GM21576 (cell line): ENCODE measurements around the gene DDA1.
"Not testable (repeated sequence)": the region's sequence is repeated elsewhere in the genome, so short reads cannot be mapped to it uniquely, and the experiment has no call there.

Source experiments
- ATAC-seq: cut with Tn5 transposase; IDR thresholded peaks from one replicate; pipeline ENCODE4 v1.9.1; 2021; ENCODE audit warnings: mild to moderate bottlenecking, moderate library complexity; ENCODE audit not compliant: unreplicated experiment

The DDA1 gene

GRCh38 chr19:17309198-17309964 lies at the start of gene DDA1:
Gene DDA1, plus strand, starts transcription at chr19:17309563. Its CDS starts 92 bp downstream, at chr19:17309655.
- peak; percentile 60 for ATAC-seq

DNA sequence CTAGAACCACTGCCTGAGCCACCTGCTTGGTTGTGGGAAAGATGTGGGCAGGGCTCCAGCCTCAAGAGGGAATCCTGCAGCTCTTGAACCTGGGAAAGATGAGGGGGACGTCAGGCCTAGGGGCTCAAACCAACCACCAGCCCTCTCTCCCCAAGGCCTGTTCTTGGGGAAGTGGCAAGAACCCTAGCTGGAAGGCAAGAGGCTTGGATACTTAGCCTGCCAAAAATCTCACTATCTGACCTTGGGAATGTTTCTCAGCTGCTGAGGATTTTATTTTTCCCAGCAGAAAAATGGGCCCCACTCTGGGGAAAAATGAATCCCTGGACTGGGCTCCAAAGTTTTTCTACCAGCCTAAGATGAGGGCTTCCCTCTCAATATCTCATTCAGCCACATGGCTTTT lies 49.4 kb upstream of the DDA1 start:
- ATAC-seq = no peak

- no peak for ATAC-seq
These were observed 48.5 kb upstream of the DDA1 start for GRCh38 chr19:17260842-17261325.

GRCh38 chr19:17262557-17262956 lies 46.8 kb upstream of the DDA1 start:
- ATAC-seq = no peak

- ATAC-seq = no peak
These were observed 45.4 kb upstream of the DDA1 start for GRCh38 chr19:17263712-17264640.

- no peak for ATAC-seq
These were observed 44.8 kb upstream of the DDA1 start, which contains the start of gene USHBP1 for GRCh38 chr19:17264641-17264979. Gene USHBP1, minus strand, starts transcription at chr19:17264745. Its CDS starts 446 bp downstream, at chr19:17264299.

- ATAC-seq = no peak
These were observed 43.3 kb upstream of the DDA1 start for GRCh38 chr19:17266026-17266425.

DNA sequence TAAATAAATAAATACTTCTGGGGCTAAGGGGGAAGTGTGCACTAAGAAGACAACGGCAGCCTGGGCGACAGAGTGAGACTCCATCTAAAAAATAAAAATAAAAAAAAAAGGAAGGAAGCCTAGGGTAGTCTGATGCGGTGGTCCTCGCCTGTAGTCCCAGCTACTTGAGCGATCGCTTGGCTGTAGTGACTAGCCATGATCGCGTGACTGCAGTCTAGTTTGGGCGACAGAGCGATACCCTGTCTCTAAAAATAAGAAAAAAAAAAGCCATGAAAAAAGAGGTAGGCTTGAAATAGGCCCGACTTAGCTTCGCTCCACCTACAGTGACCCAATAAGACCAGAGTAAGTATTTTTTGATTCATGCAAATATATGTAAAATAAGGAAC lies 42.8 kb upstream of the DDA1 start:
- ATAC-seq = peak; percentile 17

DNA sequence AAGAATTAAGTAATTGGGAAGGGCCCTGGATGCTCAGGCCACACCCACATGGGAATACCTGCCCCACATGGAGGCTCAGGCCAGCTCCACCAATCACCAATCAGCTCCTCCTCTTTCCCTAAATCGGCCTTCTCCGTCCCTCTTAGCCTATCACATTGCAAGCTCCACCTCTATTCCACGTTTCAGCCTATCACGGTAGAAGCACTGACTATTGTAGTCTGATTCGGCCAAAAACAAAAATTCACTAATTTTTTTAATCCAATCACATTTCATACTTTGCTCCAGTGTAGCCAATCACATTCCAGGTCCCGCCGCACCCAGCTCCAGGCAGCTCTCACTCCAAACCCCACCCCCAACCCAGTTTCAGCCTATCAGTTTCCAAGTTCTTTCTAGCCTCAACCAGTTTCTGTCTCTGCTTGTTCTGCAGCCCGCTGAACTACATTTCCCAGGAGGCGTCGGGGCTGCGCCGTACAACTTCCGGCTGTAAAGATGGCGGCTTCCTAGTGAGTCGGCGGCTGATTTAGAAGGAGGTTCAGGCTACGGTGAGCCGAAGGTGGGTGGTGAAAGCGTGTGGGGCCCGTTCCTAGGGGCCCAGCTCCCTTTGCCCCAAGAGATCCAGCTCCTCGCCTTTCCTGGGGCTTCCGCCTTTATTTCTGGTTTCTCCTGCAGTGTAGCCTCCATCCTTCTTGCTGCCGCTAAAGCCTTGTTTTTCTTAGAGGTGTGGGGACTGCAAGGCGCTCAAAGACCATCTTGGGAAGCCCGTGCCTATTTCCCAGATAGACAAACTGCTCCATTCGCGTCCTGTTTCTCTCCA lies 42.2 kb upstream of the DDA1 start, which contains the start of gene BABAM1:
Gene BABAM1, plus strand, starts transcription at position 469 of the 814 bp plus-strand sequence. CDS start 1,364 bp downstream, outside the sequence.
- peak; percentile 92 for ATAC-seq

DNA sequence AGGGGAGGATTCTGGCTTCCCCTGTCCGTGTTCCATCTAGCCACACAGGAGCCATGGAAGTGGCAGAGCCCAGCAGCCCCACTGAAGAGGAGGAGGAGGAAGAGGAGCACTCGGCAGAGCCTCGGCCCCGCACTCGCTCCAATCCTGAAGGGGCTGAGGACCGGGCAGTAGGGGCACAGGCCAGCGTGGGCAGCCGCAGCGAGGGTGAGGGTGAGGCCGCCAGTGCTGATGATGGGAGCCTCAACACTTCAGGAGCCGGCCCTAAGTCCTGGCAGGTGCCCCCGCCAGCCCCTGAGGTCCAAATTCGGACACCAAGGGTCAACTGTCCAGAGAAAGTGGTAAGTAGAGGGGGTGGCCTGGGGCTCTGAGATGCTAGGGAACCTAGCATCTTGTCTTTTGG lies 40.6 kb upstream of the DDA1 start:
- ATAC-seq = no peak

DNA sequence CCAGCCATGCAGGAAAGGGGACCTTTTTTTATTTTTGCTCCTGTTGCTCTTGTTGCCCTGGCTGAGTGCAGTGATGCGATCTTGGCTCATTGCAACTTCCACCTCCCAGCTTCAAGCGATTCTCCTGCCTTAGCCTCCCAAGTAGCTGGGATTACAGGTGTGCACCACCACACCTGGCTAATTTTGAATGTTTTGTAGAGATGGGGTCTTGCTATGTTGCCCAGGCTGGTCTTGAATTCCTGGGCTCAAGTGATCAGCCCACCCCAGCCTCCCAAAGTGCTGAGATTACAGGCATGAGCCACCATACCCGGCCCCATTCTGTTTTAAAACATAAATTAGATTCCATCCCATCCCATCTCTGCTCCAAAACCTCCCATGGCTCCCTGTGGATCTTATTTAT lies 34.5 kb upstream of the DDA1 start:
- ATAC-seq = not testable (repeated sequence)

DNA sequence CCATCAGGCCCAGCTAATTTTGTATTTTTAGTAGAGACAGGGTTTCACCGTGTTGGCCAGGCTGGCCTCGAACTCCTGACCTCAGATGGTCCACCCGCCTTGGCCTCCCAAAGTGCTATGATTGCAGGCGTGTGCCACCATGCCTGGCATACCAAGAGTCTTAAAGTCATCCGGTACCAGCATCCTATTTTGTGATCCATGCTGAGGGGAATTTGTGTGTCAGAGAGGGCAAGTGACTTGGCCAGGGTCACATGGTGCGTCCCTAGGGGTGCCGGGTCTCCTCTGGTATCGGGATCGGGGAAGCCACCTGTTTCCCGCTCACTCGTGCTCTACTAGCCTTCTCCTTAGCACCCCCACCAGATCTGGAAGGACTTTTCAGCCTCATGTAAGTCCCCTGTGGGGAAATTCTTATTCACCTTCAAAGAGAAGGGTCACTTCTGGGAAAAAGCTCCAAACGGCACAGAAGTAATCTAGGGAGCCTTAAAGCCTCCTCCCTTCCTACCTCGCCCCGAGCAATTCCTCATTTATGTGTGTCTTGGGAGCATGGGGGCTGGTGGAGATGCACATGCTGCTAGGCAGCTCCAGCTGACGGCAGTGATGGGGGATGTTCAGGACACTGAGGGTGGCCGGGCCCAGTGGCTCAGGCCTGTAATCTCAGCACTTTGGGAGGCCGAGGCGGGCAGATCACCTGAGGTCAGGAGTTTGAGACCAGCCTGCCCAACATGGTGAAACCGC lies 33.8 kb upstream of the DDA1 start:
- no peak for ATAC-seq

GRCh38 chr19:17279436-17279835 lies 29.9 kb upstream of the DDA1 start:
- no peak for ATAC-seq

DNA sequence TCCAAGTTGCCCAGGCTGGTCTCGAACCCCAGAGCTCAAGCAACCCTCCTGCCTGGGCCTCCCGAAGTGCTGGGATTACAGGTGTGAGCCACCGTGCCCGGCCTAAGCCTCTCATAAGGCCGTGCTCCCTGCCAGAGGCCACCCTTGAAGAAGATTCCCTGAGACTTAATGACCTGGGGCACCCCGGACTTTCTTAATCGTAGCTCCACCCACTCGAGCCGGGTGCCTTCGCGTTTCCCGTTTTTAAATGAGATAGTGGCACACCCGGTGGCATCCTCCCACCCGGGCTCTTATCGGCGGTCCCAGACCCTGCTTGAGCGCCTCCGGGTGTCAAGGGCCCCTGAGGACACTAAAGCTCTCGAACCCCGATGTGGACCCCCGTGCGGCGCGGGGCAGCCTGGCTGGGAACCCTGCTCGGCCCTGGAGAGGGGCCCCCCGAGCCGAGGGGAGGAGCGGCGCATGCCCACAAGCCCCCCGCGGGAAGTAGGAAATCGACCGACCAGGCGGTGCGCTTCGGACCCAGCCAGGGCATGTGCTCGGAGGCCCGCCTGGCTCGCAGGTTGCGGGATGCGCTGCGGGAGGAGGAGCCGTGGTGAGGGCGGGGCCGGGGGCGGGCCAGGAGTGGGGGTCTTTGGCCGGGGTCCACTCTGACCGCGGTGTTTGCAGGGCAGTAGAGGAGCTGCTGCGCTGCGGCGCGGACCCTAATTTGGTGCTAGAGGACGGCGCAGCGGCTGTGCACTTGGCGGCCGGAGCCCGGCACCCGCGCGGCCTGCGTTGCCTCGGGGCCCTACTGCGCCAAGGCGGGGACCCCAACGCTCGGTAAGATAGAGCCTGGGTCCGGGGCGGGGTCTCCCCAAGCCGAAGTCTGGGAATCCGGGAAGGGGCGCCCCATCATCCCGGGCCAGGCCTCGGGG lies 27.7 kb upstream of the DDA1 start, which contains the start of gene ANKLE1:
Gene ANKLE1, plus strand, starts transcription at position 511 of the 914 bp plus-strand sequence. Its CDS starts 20 bp downstream, at position 531.
- ATAC-seq = no peak

GRCh38 chr19:17282488-17283125 lies 26.8 kb upstream of the DDA1 start:
- peak; percentile 67 for ATAC-seq

DNA sequence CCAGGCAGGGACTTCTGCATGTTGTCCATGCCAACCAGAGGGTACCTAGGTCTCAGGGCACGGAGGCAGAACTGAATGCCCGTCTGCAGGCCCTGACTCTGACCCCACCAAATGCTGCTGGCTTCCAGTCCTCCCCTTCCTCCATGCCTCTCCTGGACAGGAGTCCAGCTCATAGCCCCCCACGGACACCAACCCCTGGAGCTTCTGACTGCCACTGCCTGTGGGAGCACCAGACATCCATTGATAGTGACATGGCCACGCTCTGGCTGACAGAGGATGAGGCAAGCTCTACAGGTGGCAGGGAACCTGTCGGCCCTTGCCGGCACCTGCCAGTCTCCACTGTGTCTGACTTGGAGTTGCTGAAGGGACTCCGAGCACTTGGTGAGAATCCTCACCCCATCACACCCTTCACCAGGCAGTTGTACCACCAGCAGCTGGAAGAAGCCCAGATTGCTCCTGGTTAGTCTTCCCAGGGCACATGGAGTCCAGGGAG lies 25.8 kb upstream of the DDA1 start:
- no peak for ATAC-seq

- ATAC-seq = no peak
These were observed 23.8 kb upstream of the DDA1 start for GRCh38 chr19:17285415-17286135.

- ATAC-seq = no peak
These were observed 23.1 kb upstream of the DDA1 start for GRCh38 chr19:17286263-17286662.
